NK-92 (cell line): Measurements from ENCODE around the gene IFIH1.

Source experiments
- DNase-seq: peaks from one replicate; lab custom pipeline; 2025; ENCODE audit not compliant: unreplicated experiment; lab: John Stamatoyannopoulos, UW

IFIH1 gene

GRCh38 chr2:162219426-162219825, 99.1 kb downstream of the IFIH1 start:
- no peak for DNase-seq

GRCh38 chr2:162217598-162217997, 100.9 kb downstream of the IFIH1 start:
- DNase-seq: no peak
